ENCODE measurements around the gene GFOD1.

Gene GFOD1

DNA sequence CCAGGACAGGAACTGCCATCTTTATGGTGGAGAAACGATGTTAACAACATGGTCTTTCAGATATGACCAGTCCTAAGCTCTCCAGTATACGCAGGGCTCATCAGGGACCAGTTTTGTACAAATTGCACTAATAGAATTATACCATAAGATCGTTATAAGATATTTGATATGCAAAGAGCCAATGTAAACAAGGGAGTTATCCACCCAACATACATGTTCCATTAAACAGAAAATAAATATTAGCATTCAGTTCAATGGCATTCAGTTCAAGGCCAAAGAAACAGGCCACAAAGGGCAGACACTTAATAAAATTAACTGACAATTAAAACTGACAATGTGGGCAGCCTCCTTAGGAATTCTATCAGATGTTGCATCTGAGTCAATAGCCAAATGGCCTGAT, 2.6 kb downstream of the GFOD1 start:
- no peak for DNase-seq

DNA sequence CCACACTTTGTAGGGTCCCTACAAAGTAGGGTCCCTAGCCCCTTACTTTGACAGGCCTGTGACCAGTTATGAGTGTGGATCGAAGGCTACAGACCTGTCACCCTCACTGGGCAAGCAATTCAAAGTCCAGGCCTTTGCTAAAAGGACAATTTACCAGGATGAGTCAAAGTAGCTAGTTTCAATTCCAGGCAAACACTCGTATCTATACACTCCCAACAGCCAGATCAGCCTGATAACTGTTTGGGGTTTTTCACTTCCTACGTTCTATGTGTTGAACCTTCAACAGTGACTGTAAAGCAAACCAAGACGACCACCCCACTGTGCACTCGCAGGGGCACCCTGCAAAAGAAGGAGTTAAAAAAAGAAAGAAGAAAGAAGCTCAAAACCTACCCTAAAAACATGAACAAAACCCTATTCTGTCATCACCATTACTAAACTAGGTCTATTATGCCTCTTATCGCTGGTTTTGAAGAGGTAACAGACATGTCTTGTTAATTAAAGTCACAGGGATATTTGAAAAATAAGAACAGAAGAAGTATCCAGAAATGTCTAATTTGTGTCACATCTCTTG, 3.2 kb downstream of the GFOD1 start:
- DNase-seq, result peak in 1 of 5 donors; percentile 44

DNA sequence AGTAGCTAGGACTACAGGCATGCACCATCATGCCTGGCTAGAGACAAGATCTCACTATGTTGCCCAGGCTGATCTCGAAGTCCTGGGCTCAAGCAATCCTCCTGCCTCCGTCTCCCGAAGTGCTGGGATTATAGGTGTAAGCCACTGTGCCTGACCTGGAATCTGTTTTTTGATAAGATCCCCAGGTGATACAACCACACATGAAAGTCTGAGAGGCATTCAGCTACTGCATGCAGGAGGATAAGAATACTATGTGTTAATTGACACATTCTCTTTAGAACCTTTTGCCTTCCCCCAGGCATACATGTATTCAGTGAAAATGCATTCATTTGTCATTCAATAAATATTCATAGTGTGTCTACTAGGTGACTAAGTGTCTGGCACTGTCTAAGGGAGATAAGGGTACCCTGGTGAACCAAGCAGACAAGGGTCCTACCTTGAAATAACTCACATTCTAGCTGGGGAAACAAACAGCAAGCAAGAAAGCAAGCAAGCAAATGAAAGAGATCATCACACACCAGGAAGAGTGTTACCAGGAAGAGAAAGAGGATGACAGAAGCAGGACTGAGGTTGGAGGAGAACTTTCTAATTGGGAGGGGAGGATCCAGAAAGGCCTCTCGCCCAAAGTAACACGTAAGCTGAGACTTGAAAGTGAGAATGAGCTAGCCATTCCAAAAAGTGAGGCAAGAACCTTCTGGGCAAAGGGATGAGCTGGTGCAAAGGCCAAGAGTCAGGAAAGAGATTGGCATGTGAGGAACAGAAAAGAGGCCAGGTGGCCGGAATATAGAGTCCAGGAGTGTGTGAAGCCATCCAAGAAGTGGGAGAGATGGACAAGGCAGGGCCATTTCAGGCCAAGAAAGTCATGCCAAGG, 6.5 kb downstream of the GFOD1 start:
- DNase-seq, result no peak

DNA sequence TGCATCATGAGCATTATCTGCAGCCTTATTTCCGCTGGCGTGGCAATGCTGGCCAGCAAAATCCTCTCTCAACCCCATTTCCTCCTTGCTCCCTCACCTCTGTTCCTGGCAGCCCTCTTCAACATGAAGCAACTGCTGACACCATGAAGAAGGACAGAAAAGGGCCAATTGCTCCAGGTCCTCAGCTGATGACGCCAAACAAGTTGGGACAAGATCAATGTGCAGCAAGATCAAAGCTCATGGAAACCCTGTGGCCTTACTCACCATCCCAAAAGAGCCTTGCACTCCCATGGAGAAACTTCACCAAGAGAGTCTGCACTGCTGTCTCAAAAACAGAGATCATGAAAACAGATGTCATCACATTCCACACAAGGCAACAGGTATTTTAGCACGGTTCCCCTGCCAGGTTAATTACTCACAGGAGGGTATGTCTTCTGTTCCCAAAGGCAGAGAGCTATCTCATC, 7.4 kb downstream of the GFOD1 start:
- no peak for DNase-seq

DNA sequence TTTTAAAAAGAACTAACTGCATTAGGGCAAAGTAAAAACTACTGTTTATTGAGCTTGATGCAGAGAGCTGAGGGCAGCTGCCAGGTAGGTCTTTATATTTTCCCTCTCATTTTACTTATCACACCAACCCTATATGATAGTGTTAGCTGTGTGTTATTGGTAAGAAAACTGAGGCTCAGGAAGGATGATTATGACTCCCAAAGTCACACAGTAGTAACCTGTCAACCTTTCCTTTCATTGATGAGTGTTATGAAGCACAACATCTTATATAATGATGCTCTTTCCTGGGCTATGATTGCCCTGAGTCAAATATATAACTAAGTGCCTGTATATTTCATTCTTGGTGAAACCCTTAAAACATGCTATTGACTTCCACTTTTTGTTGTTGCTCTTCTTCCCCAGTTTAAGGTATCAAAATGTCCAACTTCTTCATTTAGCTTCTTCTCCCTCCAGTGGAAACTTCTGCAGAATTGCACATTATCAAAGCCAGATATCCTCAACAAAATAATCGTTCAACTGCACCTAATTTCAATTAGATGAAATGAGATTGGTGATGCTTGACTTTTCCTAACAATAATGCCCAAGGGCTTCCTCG, 8.1 kb downstream of the GFOD1 start:
- no peak for DNase-seq

DNA sequence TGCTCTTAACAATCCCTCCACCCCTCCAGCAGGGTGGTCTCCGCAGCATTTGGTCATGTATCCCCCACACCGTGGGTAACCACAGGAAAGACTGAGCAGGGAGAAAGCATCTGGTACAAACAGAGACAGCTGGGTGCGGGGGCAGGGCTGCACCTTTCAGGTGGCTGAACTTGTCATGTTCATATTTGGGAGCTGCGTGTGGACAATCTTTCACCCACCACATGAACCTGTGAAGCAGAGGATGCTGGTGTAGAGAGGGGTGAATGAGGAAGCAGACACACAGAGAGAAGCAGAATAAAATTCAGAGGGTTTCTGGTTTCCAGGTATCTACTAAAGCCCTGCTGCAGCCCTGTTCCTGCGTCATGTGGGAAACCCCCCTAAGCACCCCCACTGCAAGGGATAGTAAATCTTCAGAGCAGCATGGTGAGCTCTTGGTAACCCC, 8.9 kb downstream of the GFOD1 start:
- DNase-seq, result no peak

DNA sequence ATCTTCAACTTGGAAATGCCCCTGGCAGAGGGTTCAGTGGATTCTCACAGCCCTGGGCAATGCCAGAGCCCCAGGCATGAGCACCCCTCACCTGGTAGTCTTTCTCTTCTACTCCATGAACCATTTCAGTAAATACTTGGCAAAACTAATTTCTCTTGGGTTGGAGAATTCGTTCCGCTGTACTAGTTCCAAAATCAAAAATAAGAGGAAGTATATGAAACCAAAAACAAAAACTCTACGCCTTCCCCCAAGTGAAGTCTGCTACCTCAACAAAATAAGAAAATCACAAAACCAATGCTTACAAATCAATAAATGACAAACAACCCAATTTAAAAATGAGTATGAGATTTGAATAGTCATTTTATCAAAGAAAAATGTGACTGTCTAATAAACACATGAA, 12.6 kb downstream of the GFOD1 start:
- no peak for DNase-seq

DNA sequence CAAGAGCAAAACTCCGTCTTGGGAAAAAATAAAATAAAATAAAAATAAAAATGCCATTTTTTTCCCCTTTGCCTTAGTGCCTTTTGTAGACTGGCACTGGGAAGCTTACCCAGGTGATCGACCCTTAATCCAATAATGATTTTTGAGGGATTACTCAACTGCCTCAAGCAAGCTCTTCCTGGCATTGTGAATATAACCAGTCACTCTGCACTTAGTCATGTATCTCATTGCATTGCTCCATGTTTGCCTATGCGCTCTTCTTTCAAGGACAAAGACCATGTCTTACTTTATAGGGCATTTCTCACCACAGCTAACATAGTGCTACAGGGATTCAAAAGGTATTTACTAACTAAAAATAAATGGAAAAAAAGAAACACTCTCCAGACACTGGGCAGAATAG, 13.0 kb downstream of the GFOD1 start:
- no peak for DNase-seq

DNA sequence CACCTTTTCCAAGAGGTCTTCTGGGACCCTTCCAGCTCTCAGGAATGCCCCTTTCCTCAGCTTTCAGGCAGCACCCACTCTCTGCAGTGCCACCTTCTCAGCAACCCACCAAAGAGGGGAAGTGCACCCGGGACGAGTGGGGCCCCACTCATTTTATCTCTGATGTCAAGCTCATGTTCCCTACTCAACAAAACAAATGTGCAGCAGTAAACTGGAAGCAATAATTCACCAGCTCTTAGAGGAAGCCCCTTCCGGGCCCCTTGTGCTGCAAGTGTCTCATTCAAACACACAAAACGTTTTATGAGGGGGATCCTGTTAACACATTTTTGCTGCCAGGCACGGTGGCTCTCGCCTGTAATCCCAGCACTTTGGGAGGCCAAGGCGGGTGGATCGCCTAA, 13.6 kb downstream of the GFOD1 start:
- DNase-seq, result no peak

DNA sequence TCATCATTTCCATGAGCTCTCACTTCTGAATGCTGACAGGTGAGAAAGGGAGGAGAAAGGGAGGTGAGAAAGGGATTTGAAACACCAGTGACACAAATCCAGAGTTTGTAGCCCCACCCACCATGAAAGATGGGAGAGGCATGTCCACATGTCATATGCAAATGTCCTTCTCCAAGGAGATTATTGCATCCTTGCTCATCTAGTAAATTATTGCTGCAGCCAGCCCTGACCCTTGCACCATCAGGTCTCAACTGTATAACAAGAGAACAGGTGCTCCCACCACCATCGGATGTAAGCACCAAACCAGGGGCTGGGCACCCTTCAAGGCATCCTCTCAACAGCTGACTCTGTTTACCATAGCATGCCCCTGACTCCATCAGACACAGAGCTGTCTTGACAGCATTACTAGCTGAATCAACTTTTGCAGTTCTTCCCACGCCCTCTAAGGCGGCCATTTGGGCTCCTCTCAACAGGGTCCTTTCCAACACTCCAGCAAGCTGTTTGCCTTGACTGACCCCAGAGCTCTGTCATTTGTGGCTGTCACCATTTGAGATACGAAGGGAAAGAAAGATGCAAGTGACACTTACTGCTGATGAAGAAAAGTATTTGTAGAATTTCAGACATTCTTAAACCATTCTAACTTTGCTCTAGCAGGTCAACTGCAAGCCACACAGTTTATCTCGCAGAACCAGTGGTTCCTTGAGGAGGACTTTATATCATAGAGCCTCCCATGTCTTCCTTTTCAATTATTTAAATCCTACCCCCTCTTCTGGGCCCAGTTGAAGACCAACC, 14.2 kb downstream of the GFOD1 start:
- DNase-seq, result no peak

DNA sequence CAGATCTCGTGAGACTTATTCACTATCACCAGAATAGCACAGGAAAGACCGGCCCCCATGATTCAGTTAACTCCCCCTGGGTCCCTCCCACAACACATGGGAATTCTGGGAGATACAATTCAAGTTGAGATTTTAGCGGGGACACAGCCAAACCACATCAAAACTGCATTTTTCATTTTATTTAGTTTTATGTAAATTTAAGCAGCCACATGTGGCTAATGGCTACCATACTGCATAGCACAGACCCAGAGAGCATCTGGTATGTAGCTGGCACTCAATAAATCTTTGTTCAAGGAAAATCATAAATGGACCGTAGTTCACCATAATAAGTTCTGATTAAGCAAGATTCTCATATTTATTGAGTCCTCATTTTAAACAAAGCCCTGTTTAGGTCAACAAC, 15.3 kb downstream of the GFOD1 start:
- DNase-seq, result no peak

DNA sequence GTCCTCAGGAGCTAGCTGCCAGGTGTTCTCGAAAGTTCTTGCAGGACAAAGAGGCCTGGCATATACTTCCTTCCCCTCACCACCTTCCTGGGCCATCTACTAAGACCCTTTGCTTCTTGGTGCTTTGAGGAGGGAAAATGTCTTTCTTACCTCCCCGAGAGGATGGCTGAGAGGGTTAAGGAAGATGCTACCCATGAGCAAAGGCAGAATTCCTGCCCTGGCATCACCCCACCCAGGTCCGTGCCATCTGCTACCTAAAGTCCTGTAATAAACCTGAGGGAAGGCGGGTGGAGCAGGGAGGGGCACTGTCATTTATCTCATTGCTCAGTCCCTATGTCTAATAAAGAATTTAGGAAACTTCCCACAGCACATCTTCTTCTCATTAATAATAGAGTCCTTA, 16.2 kb downstream of the GFOD1 start:
- DNase-seq, result no peak

DNA sequence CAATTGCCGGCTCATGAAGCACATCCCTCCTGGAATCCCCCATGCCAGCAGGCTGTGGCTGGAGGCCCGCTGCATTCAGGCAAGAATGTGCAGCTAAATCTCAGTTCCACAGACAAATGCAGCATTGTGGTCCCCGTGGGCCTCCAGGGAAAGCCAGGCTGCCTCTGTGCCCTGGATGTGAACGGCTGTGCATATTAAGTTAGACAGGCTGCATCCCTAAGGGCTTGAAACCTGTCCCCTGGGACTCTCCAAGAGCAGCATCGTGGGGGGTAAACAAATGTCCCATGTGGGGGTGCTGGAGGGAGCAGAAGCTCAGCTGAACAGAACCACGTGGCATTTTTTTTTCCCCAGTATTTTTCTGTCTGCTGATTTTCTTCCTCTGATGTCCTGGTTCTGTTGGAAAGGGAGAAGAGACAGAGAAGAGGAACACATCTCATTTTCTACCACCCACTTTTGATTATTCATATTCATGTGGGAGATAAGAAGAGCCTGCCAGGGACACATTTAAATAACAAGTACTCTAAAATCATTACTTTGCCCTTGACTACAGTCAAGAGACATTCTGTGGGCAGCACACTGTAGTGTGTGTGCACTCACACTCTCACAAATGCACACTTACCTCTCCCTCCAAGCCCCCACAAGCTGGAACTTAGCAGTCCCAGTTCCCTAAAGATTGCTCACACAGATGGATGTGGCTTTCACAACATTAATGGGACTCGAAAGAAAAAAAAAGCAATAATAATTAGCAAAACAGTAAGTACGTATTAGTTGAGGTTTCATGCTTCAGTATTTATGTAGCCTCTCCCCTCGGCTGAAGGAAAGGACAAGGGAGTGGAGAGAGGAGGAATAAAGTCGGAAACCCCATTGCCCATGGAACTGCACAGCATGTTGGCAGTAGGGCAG, 16.9 kb downstream of the GFOD1 start:
- no peak for DNase-seq

DNA sequence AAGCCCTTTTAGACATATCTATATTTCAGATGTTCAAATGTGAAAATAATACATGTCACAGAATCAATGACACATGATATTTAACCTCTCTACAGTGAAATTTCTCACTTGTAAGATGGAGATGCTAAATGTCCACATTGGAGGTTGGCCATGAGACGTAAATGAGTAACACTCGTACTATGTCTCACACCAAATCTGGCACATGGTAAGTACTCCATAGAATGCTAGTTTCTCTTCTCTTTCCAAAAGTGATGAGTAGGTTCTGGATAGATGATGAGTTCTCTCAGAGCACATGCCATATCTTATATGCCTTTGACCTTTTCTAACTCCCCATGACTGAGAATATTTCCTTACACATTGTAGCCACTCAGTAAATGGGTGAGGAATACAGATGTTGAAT, 17.7 kb downstream of the GFOD1 start:
- no peak for DNase-seq

DNA sequence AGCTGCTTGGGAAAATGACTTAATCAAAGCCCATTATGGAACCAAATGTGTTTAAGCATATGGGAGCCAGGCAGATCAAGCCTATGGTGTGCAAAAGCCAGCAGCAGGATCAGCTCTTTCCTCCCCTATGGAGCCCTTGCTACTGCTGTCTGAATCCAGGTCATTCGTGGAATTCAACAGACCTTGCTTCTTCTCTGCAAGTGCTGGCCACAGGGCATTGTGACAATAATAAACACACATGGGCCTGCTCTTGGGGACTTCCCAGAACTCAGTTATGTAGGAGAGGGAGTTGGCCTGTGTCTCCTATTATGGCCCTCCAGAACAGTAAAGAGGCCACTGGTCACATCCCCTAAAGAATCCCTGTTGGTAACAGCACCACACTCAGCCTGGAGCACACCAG, 18.6 kb downstream of the GFOD1 start:
- no peak for DNase-seq

DNA sequence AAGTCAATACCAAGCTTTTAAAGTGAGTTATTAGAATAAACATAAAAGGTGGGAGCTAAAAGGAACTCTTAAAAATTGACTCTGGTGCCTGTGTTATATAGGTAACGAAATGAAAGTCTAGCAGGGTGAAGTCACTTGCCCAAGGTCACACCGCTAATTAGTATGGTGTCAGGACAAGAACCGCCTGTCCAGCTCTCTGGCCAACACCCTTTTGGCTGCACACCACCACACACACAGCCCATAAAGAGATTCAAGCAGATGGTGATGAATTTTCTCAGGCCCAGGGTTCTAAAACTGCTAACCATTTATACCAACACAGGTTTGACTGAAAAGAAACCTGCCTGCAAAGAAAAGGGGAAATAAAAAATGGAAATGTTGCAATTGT, 20.2 kb downstream of the GFOD1 start:
- DNase-seq, result no peak

DNA sequence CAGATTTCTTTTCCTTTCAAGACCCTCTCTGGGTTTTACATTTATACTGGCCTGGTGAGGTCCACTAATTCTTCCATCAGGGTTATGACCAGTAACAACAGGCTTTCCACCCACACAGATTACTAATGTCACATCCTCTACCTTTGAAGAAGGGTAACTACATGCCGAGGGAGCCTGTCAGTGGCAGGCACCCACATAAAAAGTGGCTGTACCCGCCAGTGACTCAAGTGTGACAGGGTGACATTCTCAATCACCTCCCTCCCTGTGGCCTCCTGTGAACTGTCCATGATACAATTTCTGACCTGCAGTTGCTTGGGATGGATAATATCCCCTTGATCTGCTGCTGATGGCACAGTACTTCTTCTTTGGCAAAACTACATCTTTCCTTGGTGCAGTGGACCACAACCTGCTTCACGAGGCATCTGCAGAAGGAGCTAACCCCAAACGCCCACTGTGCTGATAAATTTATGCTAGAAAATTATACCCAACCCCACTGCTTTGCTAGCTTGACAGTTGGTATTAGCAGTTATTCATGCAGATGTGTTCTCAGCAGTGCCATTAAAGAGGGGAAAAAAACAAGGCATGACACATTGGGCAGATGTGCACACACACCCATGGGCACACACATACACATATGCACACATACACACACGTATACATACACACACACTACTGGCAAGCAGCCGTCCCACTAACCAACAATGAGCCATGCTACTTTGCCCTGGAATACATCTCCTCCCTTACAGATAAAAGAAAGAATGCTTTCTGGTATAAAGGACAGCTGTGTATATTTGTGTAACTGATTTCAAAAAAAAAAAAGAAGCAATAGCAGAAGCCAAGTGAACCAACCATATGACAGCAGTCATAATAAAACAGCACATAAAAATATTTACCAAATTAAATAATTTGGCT, 20.8 kb downstream of the GFOD1 start:
- DNase-seq, result peak in 1 of 5 donors; percentile 28

DNA sequence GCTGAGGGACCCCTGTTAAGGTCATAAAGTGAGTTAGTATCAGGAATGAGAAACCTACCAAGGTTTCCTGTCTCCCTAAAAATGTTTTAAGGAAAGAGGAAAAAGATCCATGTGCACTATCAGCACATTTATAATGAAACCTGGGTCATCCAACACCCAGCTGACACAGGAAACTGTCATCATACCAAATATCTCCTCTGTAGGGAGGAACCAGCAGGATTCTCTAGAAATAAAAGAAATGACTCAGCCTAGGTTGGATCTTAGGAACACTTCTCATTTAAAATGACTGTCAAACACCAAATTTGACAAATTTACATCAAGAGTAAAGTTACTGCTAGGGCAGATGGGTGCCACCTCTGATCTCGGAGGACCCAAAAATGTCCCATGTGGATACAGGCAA, 21.7 kb downstream of the GFOD1 start:
- no peak for DNase-seq

DNA sequence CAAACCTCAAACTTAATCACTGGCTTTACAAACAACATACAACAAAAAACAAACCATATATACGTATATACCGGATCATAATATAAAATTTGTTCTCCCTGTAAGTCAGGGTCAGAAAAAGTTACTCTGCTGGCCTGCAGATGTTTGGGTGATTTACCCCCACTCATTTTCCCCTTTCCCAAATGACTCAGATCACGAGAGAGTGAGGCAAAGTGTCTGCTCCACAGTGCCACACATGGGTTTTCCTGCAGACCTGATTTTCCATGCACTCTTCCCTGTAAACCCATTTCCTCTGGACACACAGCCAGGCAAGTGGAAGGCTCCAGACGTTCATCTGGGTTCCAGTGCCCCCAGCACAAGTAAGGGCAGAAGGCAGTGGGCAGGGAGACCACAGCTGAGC, 23.5 kb downstream of the GFOD1 start:
- no peak for DNase-seq

DNA sequence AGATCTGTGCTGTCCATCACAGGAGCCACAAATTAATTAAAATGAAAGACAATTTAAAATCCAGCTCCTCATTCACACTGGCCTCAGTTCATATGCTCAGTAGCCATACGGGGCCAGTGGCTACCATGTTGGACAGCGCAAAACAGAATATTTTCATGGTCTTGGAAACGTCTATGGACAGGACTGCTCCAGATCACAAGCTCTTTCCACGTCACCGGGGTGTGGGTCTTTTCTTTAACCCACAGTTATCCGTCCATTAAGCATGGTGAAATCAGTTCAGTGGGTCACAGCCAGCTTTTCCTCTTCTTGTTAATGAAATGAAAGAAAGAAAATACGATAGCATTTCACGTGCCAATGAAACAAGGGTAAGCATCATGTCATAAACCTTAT, 24.1 kb downstream of the GFOD1 start:
- DNase-seq, result no peak
